CD4-positive, alpha-beta T cell (primary cell): ENCODE measurements around the gene LARGE1. TPM values are rescaled to one million over a fixed set of nuclear protein-coding genes. Genes with fewer than 3 reads are reported as not detected.

ENCODE experiments used
- ATAC-seq: fragments of 200-7000 bp; cut with Tn5 transposase; one replicate; pipeline ENCODE4 v1.10.0; 2022; ENCODE audit warnings: mild to moderate bottlenecking; ENCODE audit not compliant: poor library complexity
- CTCF ChIA-PET: fragments of 350-600 bp; sonication (Branson Sonifier 250); formaldehyde crosslinking; loops from one replicate; lab custom pipeline; 2021; ENCODE audit warnings: antibody characterized with exemption, inconsistent platforms; lab: Charles Lee
- POLR2A ChIA-PET: fragments of 350-600 bp; sonication (Branson Sonifier 250); formaldehyde crosslinking; loops from one replicate; lab custom pipeline; 2021; ENCODE audit warnings: antibody characterized with exemption, inconsistent platforms; lab: Charles Lee
- DNase-seq, 14 experiments: peaks; one replicate each; pipeline ENCODE4 v3.0.0-alpha.2; 2013 to 2020; ENCODE audit warnings: mixed read lengths in 2 of 14
- H3K27ac ChIP-seq, 2 donors: one replicate each; pipeline versions ENCODE4 v1.5.1 to v1.7.0; 2013; ENCODE audit warnings: low read length in 2 of 2, low read depth in 1 of 2, mild to moderate bottlenecking in 1 of 2
- H3K27me3 ChIP-seq, 2 experiments: 1 replicate in 1 of 2; 2 replicates in 1 of 2; pipeline versions ENCODE4 v1.6.1 to v1.7.0; 2013; ENCODE audit warnings: low read length in 2 of 2, control low read depth in 1 of 2, mild to moderate bottlenecking in 1 of 2, moderate library complexity in 1 of 2; ENCODE audit not compliant: insufficient read depth in 2 of 2, control insufficient read depth in 1 of 2
- H3K36me3 ChIP-seq: one replicate; pipeline ENCODE4 v1.6.1; 2013; ENCODE audit warnings: low read length, control low read depth; ENCODE audit not compliant: insufficient read depth
- H3K4me1 ChIP-seq: one replicate; pipeline ENCODE4 v1.6.1; 2013; ENCODE audit warnings: low read length, control low read depth; ENCODE audit not compliant: insufficient read depth
- H3K4me3 ChIP-seq: one replicate; pipeline ENCODE4 v1.5.1; 2013; ENCODE audit warnings: mild to moderate bottlenecking, low read length, moderate library complexity
- H3K9me3 ChIP-seq, 2 experiments: 1 replicate in 1 of 2; 2 replicates in 1 of 2; pipeline versions ENCODE4 v1.6.1 to v1.7.0; 2013; ENCODE audit warnings: low read length in 2 of 2, mild to moderate bottlenecking in 2 of 2, control low read depth in 1 of 2, moderate library complexity in 1 of 2; ENCODE audit not compliant: control insufficient read depth in 1 of 2, insufficient read depth in 1 of 2
- H3K27ac Mint-ChIP-seq: one replicate; pipeline ENCODE4 v1.8.0; 2020; ENCODE audit warnings: mixed read lengths
- H3K27me3 Mint-ChIP-seq: one replicate; pipeline ENCODE4 v1.8.0; 2021; ENCODE audit warnings: mixed read lengths
- H3K36me3 Mint-ChIP-seq: one replicate; pipeline ENCODE4 v1.8.0; 2021; ENCODE audit warnings: low read depth, mixed read lengths
- H3K4me1 Mint-ChIP-seq: one replicate; pipeline ENCODE4 v1.8.0; 2021; ENCODE audit warnings: low read depth, mixed read lengths
- H3K4me3 Mint-ChIP-seq: one replicate; pipeline ENCODE4 v1.8.0; 2020; ENCODE audit warnings: mild to moderate bottlenecking, mixed read lengths
- H3K9me3 Mint-ChIP-seq: one replicate; pipeline ENCODE4 v1.8.0; 2020; ENCODE audit warnings: mixed read lengths
- intact Hi-C, 2 experiments: fragments of 100-400 bp; cut with DNase I in 1 of 2; cut with micrococcal nuclease in 1 of 2; formaldehyde crosslinking; loops; one replicate each; pipeline versions ENCODE4 v1.15.1 to v1.9.0; 2023 to 2025; cut with DNase I, micrococcal nuclease
- total RNA-seq, 174 experiments: library from RNA in 2 of 174; stranded (reverse) in 2 of 174; gene quantifications; one replicate each; pipeline ENCODE4 v1.2.3 and lab custom pipeline; 2021 to 2026
- TF ChIP-seq, protein P1 (sequence below): fragments of 200-600 bp; IDR thresholded peaks from one replicate; pipeline ENCODE4 v1.8.0; 2022; ENCODE audit warnings: antibody characterized with exemption, mild to moderate bottlenecking

The LARGE1 gene
- total RNA-seq, 2 experiments from 2014 or later = 0.14 to 0.70 TPM

DNA sequence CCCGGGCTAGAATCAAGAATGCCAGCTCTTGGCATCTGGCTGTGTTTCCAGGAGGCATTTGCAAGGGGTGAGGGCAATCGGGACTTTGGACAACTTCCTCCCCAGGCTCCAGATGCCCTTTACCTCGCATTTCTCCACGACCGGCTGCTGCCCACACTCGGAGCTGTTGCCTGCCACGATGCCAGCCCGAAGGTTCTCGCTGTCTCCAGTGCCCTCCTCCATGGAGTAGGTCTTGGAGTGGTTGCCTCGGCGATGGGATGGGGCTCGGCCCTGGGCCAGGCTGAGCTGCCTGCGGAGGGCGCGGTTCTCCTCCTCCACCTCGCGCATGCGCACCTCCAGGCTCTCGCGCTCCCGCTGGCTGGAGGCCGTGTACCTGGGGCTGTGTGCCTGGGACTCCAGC lies 270.0 kb downstream of the LARGE1 start:
- H3K9me3 ChIP-seq = peaks cover 0 to 17% of the 10 kb centered on the region in 2 experiments
- no peak overlapping the region for H3K27ac ChIP-seq
- H3K4me3 Mint-ChIP-seq = no peak overlapping the region
- peaks cover 21% of the 10 kb centered on the region for H3K9me3 Mint-ChIP-seq
- ChIA-PET POLR2A (no interaction called here), CTCF (no interaction called here)
- no peak overlapping the region for H3K4me3 ChIP-seq
- DNase-seq (no peak), ATAC-seq (no peak)
- H3K27me3 Mint-ChIP-seq = no peaks in the 10 kb centered on the region
- no peaks in the 10 kb centered on the region for H3K36me3 Mint-ChIP-seq
- intact Hi-C loops = no loop called here
- H3K27me3 ChIP-seq = no peaks in the 10 kb centered on the region
- TF ChIP-seq, protein P1, sequence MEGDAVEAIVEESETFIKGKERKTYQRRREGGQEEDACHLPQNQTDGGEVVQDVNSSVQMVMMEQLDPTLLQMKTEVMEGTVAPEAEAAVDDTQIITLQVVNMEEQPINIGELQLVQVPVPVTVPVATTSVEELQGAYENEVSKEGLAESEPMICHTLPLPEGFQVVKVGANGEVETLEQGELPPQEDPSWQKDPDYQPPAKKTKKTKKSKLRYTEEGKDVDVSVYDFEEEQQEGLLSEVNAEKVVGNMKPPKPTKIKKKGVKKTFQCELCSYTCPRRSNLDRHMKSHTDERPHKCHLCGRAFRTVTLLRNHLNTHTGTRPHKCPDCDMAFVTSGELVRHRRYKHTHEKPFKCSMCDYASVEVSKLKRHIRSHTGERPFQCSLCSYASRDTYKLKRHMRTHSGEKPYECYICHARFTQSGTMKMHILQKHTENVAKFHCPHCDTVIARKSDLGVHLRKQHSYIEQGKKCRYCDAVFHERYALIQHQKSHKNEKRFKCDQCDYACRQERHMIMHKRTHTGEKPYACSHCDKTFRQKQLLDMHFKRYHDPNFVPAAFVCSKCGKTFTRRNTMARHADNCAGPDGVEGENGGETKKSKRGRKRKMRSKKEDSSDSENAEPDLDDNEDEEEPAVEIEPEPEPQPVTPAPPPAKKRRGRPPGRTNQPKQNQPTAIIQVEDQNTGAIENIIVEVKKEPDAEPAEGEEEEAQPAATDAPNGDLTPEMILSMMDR = no peak
- no peaks in the 10 kb centered on the region for H3K36me3 ChIP-seq
- no peak overlapping the region for H3K27ac Mint-ChIP-seq
- no peaks in the 10 kb centered on the region for H3K4me1 Mint-ChIP-seq
- no peaks in the 10 kb centered on the region for H3K4me1 ChIP-seq

DNA sequence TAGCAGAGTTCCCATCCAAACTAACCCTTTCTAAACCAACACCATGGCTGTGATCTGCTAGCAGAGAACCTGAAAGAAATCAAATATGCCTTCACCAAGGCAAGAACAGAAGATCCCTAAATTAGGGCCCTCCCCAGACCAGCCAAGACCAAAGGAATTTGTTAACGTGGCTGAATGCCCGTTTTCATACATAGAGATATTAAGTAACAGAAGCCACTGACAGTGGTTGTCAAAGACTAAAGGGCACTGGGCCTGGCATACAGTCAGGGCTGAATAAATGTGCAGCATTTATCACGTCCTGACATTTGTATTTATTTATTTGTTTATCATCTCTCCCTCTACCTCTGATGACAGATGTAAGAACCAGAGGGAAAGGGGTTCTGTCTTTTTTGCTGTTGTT lies 271.8 kb downstream of the LARGE1 start:
- intact Hi-C loops = no loop called here
- DNase-seq (no peak), ATAC-seq (no peak)
- Mint-ChIP-seq H3K4me1 (no peaks in the 10 kb centered on the region), H3K27ac (no peak overlapping the region), H3K36me3 (no peaks in the 10 kb centered on the region), H3K4me3 (no peak overlapping the region), H3K27me3 (no peaks in the 10 kb centered on the region), H3K9me3 (peaks cover 24% of the 10 kb centered on the region)
- no peak overlapping the region for H3K4me3 ChIP-seq
- TF ChIP-seq, protein P1 = no peak
- H3K27ac ChIP-seq = no peak overlapping the region
- no peaks in the 10 kb centered on the region for H3K27me3 ChIP-seq
- no peaks in the 10 kb centered on the region for H3K4me1 ChIP-seq
- ChIA-PET POLR2A (no interaction called here), CTCF (no interaction called here)
- peaks cover 0 to 17% of the 10 kb centered on the region in 2 experiments for H3K9me3 ChIP-seq
- H3K36me3 ChIP-seq = no peaks in the 10 kb centered on the region

DNA sequence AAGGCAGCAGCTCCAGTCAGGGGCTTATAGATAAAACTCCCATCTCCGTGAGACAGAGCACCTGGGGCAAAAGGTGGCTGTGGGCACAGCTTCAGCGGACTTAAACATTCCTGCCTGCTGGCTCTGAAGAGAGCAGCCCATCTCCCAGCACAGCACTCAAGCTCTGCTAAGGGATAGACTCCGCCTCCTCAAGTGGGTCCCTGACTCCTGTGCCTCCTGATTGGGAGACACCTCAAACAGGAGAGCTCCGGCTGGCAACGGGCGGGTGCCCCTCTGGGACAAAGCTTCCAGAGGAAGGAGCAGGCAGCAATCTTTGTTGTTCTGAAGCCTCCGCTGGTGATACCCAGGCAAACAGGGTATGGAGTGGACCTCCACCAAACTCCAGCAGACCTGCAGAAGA lies 279.4 kb downstream of the LARGE1 start:
- no peak overlapping the region for H3K27ac ChIP-seq
- peaks cover 0 to 4% of the 10 kb centered on the region in 2 experiments for H3K9me3 ChIP-seq
- no peak overlapping the region for H3K27ac Mint-ChIP-seq
- no peak overlapping the region for H3K4me3 ChIP-seq
- TF ChIP-seq, protein P1 = no peak
- no peaks in the 10 kb centered on the region for H3K4me1 Mint-ChIP-seq
- no peaks in the 10 kb centered on the region for H3K4me1 ChIP-seq
- peaks cover 18% of the 10 kb centered on the region for H3K9me3 Mint-ChIP-seq
- no peak overlapping the region for H3K4me3 Mint-ChIP-seq
- intact Hi-C loops = no loop called here
- no peaks in the 10 kb centered on the region for H3K36me3 Mint-ChIP-seq
- ChIA-PET CTCF (no interaction called here), POLR2A (no interaction called here)
- no peaks in the 10 kb centered on the region for H3K27me3 Mint-ChIP-seq
- H3K27me3 ChIP-seq = no peaks in the 10 kb centered on the region
- no peaks in the 10 kb centered on the region for H3K36me3 ChIP-seq
- no peak for ATAC-seq
- DNase-seq = no peak
